Measurements from ENCODE around the gene CASQ2. TPM values are rescaled to one million over a fixed set of nuclear protein-coding genes. Genes with fewer than 3 reads are reported as not detected.
"Not testable (repeated sequence)": the region's sequence is repeated elsewhere in the genome, so short reads cannot be mapped to it uniquely, and the experiment has no call there.

CASQ2 gene
- total and polyA plus RNA-seq, 3 donors from 2014 or later, result 0.74 to 8.6 (median 1.9) TPM

DNA sequence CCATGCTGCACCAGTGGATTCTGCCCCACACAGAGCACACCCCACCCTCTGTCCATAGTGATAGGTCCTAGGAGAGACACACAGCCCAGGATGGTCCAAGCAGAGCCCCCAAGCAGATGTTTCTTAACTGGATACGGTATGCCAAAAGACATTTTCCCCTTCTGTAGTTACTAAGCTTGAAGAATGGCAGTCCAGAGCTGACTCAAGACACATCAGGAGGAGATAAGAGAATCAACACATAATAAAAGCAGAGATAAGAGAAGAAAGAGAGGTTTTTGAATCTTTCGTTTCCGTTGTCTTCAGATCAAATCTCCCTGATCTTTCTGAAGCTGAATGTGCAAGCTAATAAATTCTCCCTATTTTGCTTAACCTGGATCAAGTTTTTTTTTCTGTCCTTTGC is 21.8 kb upstream of the CASQ2 start:
- DNase-seq, result no peak
- Histone ChIP-seq H3K4me3 (no peak overlapping the region), H3K36me3 (ENCODE audit: low read depth, missing control alignments) (no peaks in the 10 kb centered on the region), H3K9me3 (no peaks in the 10 kb centered on the region), H3K27me3 (no peaks in the 10 kb centered on the region), H3K4me1 (no peaks in the 10 kb centered on the region), H3K27ac (no peak overlapping the region)
- WGBS, 2 donors, result 42 to 61% methylated on average over 3 of the region's 3 CpGs
- intact Hi-C loops (cut with DNase I; ENCODE audit: low total_unique reads), result no loop called here
- no peak for TF ChIP-seq POLR2A (IDR thresholded peaks at IDR 0.05)
- TF ChIP-seq, protein P1, sequence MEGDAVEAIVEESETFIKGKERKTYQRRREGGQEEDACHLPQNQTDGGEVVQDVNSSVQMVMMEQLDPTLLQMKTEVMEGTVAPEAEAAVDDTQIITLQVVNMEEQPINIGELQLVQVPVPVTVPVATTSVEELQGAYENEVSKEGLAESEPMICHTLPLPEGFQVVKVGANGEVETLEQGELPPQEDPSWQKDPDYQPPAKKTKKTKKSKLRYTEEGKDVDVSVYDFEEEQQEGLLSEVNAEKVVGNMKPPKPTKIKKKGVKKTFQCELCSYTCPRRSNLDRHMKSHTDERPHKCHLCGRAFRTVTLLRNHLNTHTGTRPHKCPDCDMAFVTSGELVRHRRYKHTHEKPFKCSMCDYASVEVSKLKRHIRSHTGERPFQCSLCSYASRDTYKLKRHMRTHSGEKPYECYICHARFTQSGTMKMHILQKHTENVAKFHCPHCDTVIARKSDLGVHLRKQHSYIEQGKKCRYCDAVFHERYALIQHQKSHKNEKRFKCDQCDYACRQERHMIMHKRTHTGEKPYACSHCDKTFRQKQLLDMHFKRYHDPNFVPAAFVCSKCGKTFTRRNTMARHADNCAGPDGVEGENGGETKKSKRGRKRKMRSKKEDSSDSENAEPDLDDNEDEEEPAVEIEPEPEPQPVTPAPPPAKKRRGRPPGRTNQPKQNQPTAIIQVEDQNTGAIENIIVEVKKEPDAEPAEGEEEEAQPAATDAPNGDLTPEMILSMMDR (IDR thresholded peaks at IDR 0.05), result no peak

GRCh38 chr1:115783311-115783710 is 14.8 kb upstream of the CASQ2 start:
- Histone ChIP-seq H3K27me3 (no peaks in the 10 kb centered on the region), H3K4me3 (no peak overlapping the region), H3K27ac (no peak overlapping the region), H3K4me1 (no peaks in the 10 kb centered on the region), H3K9me3 (no peaks in the 10 kb centered on the region), H3K36me3 (ENCODE audit: low read depth, missing control alignments) (no peaks in the 10 kb centered on the region)
- no peak for DNase-seq
- intact Hi-C loops (cut with DNase I; ENCODE audit: low total_unique reads), result no loop called here
- TF ChIP-seq, protein P1 (IDR thresholded peaks at IDR 0.05), result no peak
- no peak for TF ChIP-seq POLR2A (IDR thresholded peaks at IDR 0.05)

- no peak for TF ChIP-seq POLR2A (IDR thresholded peaks at IDR 0.05)
- TF ChIP-seq, protein P1 (IDR thresholded peaks at IDR 0.05), result no peak
- Histone ChIP-seq H3K27me3 (no peaks in the 10 kb centered on the region), H3K4me3 (no peak overlapping the region), H3K9me3 (no peaks in the 10 kb centered on the region), H3K27ac (no peak overlapping the region), H3K36me3 (ENCODE audit: low read depth, missing control alignments) (no peaks in the 10 kb centered on the region), H3K4me1 (no peaks in the 10 kb centered on the region)
- WGBS, 2 donors, result 50 to 70% methylated on average over 1 of the region's 1 CpG
- no peak for DNase-seq
- intact Hi-C loops (cut with DNase I; ENCODE audit: low total_unique reads), result no loop called here
These were observed 14.2 kb upstream of the CASQ2 start for GRCh38 chr1:115782571-115783281.

DNA sequence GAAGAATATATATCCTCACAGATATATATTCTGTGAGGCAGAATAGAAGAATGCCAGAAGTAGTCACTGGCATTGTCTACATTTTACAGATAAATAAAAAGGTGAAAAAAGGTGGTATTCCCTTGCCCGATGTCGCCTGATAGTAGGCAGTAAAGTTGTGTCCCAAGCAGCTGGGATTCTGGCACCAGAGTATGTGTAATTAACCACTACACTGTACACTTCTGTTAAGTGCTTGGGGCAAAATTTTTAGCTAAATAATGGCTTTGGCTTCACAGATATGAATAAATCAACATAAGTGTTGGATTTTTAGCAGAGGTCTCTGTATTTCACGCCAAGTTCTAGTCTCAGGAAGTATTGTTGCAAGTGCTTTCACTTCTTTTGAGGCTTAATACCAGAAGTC is 13.3 kb upstream of the CASQ2 start:
- Histone ChIP-seq H3K27me3 (no peaks in the 10 kb centered on the region), H3K4me1 (no peaks in the 10 kb centered on the region), H3K9me3 (no peaks in the 10 kb centered on the region), H3K4me3 (no peak overlapping the region), H3K27ac (no peak overlapping the region), H3K36me3 (ENCODE audit: low read depth, missing control alignments) (no peaks in the 10 kb centered on the region)
- no peak for DNase-seq
- intact Hi-C loops (cut with DNase I; ENCODE audit: low total_unique reads), result no loop called here
- WGBS, 2 donors, result 94 to 97% methylated on average over 3 of the region's 3 CpGs
- TF ChIP-seq POLR2A (IDR thresholded peaks at IDR 0.05), result no peak
- TF ChIP-seq, protein P1 (IDR thresholded peaks at IDR 0.05), result no peak

GRCh38 chr1:115781343-115781742 is 12.8 kb upstream of the CASQ2 start:
- Histone ChIP-seq H3K27ac (no peak overlapping the region), H3K4me3 (no peak overlapping the region), H3K4me1 (no peaks in the 10 kb centered on the region), H3K27me3 (no peaks in the 10 kb centered on the region), H3K9me3 (no peaks in the 10 kb centered on the region), H3K36me3 (ENCODE audit: low read depth, missing control alignments) (no peaks in the 10 kb centered on the region)
- no peak for DNase-seq
- TF ChIP-seq, protein P1 (IDR thresholded peaks at IDR 0.05), result no peak
- no peak for TF ChIP-seq POLR2A (IDR thresholded peaks at IDR 0.05)
- 93% methylated on average over 1 of the region's 1 CpG for WGBS, 2 donors
- intact Hi-C loops (cut with DNase I; ENCODE audit: low total_unique reads), result no loop called here

GRCh38 chr1:115780655-115781054 is 12.1 kb upstream of the CASQ2 start:
- H3K4me3 ChIP-seq; intact Hi-C loops (cut with DNase I; ENCODE audit: low total_unique reads); H3K27ac ChIP-seq; H3K9me3 ChIP-seq; H3K27me3 ChIP-seq; H3K4me1 ChIP-seq; H3K36me3 ChIP-seq (ENCODE audit: low read depth, missing control alignments); DNase-seq: not testable (repeated sequence)
- 66 to 81% methylated on average over 2 of the region's 2 CpGs for WGBS, 2 donors

GRCh38 chr1:115779075-115779474 is 10.6 kb upstream of the CASQ2 start:
- H3K4me1 ChIP-seq; H3K27ac ChIP-seq; H3K9me3 ChIP-seq; DNase-seq; H3K27me3 ChIP-seq; H3K4me3 ChIP-seq; H3K36me3 ChIP-seq (ENCODE audit: low read depth, missing control alignments); intact Hi-C loops (cut with DNase I; ENCODE audit: low total_unique reads): not testable (repeated sequence)
- whole genome bisulfite sequencing, 2 donors, result 85 to 100% methylated on average over 1 of the region's 1 CpG

Data from testis (tissue), 3 donors.